ENCODE data around the gene C1R.

- TF ChIP-seq CTCF (IDR thresholded peaks at IDR 0.05; ENCODE audit: low read depth, low read length, poor library complexity, severe bottlenecking) (no peak), EZH2phosphoT487 (IDR thresholded peaks at IDR 0.05; ENCODE audit: borderline replicate concordance, low read length) (no peak)
Measured at GRCh38 chr12:7127916-7128626, 35.8 kb upstream of the C1R start.

Measured in DOHH2 (cell line).